ENCODE results near the gene TFAP2C. TPM values are rescaled to one million over a fixed set of nuclear protein-coding genes. Genes with fewer than 3 reads are reported as not detected.

Gene TFAP2C
- total RNA-seq, 2 donors from 2014 or later: 0.47 to 0.56 TPM

Other genes starting within 250 kb of the TFAP2C start
- 10 to 100 TPM in 1 of 2 donors, 1 to 10 TPM in 1; 8.9 to 10.3 TPM for gene AURKA, start 237.1 kb upstream of the TFAP2C start, total RNA-seq
- 10 to 100 TPM; 20.2 to 20.9 TPM for gene CSTF1, start 236.7 kb upstream of the TFAP2C start, total RNA-seq
- gene CASS4, start 217.0 kb upstream of the TFAP2C start, total RNA-seq: under 1 TPM; 0.65 to 0.80 TPM
- gene RTF2, start 160.7 kb upstream of the TFAP2C start, total RNA-seq: 10 to 100 TPM; 68.6 to 73.2 TPM
- not detected for gene FAM209A, start 104.6 kb upstream of the TFAP2C start, total RNA-seq
- not detected for gene FAM209B, start 96.1 kb upstream of the TFAP2C start, total RNA-seq

Data from left cardiac atrium (tissue), 2 donors.